Mesenchymal stem cell (in vitro differentiated cells and primary cell): ENCODE data around the gene HGS.
A peak's percentile ranks its signal among the peaks of the same experiment; 100 is the strongest.

Source experiments
- DNase-seq: peaks from one replicate; pipeline ENCODE4 v3.0.0-alpha.2; 2013
- H2AFZ ChIP-seq: one replicate; pipeline ENCODE4 v1.6.1; 2013; ENCODE audit warnings: low read depth, mild to moderate bottlenecking, control low read depth, inconsistent platforms, low read length, moderate library complexity
- H2AK5ac ChIP-seq: 2 replicates; pipeline ENCODE4 v1.6.1; 2013; ENCODE audit warnings: low read length, moderate library complexity, mild to moderate bottlenecking, inconsistent platforms; ENCODE audit not compliant: severe bottlenecking
- H2BK120ac ChIP-seq: one replicate; pipeline ENCODE4 v1.6.1; 2013; ENCODE audit warnings: low read depth, mild to moderate bottlenecking, inconsistent platforms, low read length, moderate library complexity
- H2BK12ac ChIP-seq, 2 experiments: one replicate each; pipeline ENCODE4 v1.6.1; 2013; ENCODE audit warnings: inconsistent platforms in 2 of 2, low read length in 2 of 2, mild to moderate bottlenecking in 2 of 2, moderate library complexity in 2 of 2, control low read depth in 1 of 2
- H2BK15ac ChIP-seq: one replicate; pipeline ENCODE4 v1.6.1; 2013; ENCODE audit warnings: mild to moderate bottlenecking, low read depth, inconsistent platforms; ENCODE audit not compliant: poor library complexity, severe bottlenecking
- H2BK5ac ChIP-seq: 2 replicates; pipeline ENCODE4 v1.6.1; 2013; ENCODE audit warnings: low read depth, mild to moderate bottlenecking, low read length, control low read depth, inconsistent platforms; ENCODE audit not compliant: poor library complexity, severe bottlenecking
- H3K14ac ChIP-seq, 2 experiments: one replicate each; pipeline ENCODE4 v1.6.1; 2013; ENCODE audit warnings: inconsistent platforms in 2 of 2, low read length in 2 of 2, control low read depth in 1 of 2, mild to moderate bottlenecking in 1 of 2, moderate library complexity in 1 of 2
- H3K18ac ChIP-seq, 2 experiments: one replicate each; pipeline ENCODE4 v1.6.1; 2013; ENCODE audit warnings: inconsistent platforms in 2 of 2, low read length in 2 of 2, control low read depth in 1 of 2, low read depth in 1 of 2, mild to moderate bottlenecking in 1 of 2
- H3K23ac ChIP-seq, 2 experiments: one replicate each; pipeline ENCODE4 v1.6.1; 2013; ENCODE audit warnings: inconsistent platforms in 2 of 2, low read length in 2 of 2, mild to moderate bottlenecking in 2 of 2, moderate library complexity in 2 of 2, control low read depth in 1 of 2
- H3K27ac ChIP-seq: 2 replicates; pipeline ENCODE4 v1.5.1; 2013; ENCODE audit warnings: mild to moderate bottlenecking, moderate library complexity, low read length, control low read depth, inconsistent platforms; ENCODE audit not compliant: poor library complexity, severe bottlenecking
- H3K27me3 ChIP-seq, 2 experiments: 2 replicates each; pipeline versions ENCODE4 v1.6.1 to v1.7.0; 2013; ENCODE audit warnings: low read length in 2 of 2, mild to moderate bottlenecking in 2 of 2, moderate library complexity in 2 of 2, control low read depth in 1 of 2, inconsistent platforms in 1 of 2; ENCODE audit not compliant: control insufficient read depth in 1 of 2, insufficient read depth in 1 of 2
- H3K36me3 ChIP-seq, 2 experiments: 2 replicates each; pipeline versions ENCODE4 v1.6.1 to v1.7.0; 2013; ENCODE audit warnings: low read length in 2 of 2, control low read depth in 1 of 2, inconsistent platforms in 1 of 2, low read depth in 1 of 2, mild to moderate bottlenecking in 1 of 2; ENCODE audit not compliant: insufficient read depth in 2 of 2, control insufficient read depth in 1 of 2
- H3K4ac ChIP-seq, 2 experiments: one replicate each; pipeline ENCODE4 v1.6.1; 2013; ENCODE audit warnings: inconsistent platforms in 2 of 2, low read length in 2 of 2, mild to moderate bottlenecking in 2 of 2, moderate library complexity in 2 of 2, control low read depth in 1 of 2, low read depth in 1 of 2
- H3K4me1 ChIP-seq: 2 replicates; pipeline ENCODE4 v1.6.1; 2013; ENCODE audit warnings: low read depth, low read length, control low read depth; ENCODE audit not compliant: control insufficient read depth, insufficient read depth
- H3K4me2 ChIP-seq: 2 replicates; pipeline ENCODE4 v1.6.1; 2013; ENCODE audit warnings: low read length, mild to moderate bottlenecking, inconsistent platforms; ENCODE audit not compliant: poor library complexity, severe bottlenecking
- H3K4me3 ChIP-seq, 2 experiments: 2 replicates each; pipeline versions ENCODE4 v1.5.1 to v1.7.0; 2013; ENCODE audit warnings: low read length in 2 of 2, mild to moderate bottlenecking in 2 of 2, control low read depth in 1 of 2, low read depth in 1 of 2; ENCODE audit not compliant: insufficient read depth in 1 of 2
- H3K79me1 ChIP-seq: replicated peaks from 2 replicates; pipeline ENCODE4 v1.6.1; 2013; ENCODE audit warnings: mild to moderate bottlenecking, control low read depth, low read length, inconsistent platforms; ENCODE audit not compliant: poor library complexity, severe bottlenecking
- H3K9ac ChIP-seq: 2 replicates; pipeline ENCODE4 v1.7.0; 2013; ENCODE audit warnings: mild to moderate bottlenecking, low read length, moderate library complexity
- H3K9me3 ChIP-seq: 2 replicates; pipeline ENCODE4 v1.7.0; 2013; ENCODE audit warnings: mild to moderate bottlenecking, low read length; ENCODE audit not compliant: control insufficient read depth
- H4K8ac ChIP-seq: one replicate; pipeline ENCODE4 v1.6.1; 2013; ENCODE audit warnings: inconsistent platforms, mild to moderate bottlenecking, low read length, moderate library complexity
- H4K91ac ChIP-seq: one replicate; pipeline ENCODE4 v1.6.1; 2013; ENCODE audit warnings: mild to moderate bottlenecking, low read length, inconsistent platforms
- WGBS: methylation state at CpG from one replicate; pipeline ENCODE4 v1.1.7; 2013; ENCODE audit warnings: mixed read lengths; 5-methylcytosine and 5-hydroxymethylcytosine counted together

The HGS gene

DNA sequence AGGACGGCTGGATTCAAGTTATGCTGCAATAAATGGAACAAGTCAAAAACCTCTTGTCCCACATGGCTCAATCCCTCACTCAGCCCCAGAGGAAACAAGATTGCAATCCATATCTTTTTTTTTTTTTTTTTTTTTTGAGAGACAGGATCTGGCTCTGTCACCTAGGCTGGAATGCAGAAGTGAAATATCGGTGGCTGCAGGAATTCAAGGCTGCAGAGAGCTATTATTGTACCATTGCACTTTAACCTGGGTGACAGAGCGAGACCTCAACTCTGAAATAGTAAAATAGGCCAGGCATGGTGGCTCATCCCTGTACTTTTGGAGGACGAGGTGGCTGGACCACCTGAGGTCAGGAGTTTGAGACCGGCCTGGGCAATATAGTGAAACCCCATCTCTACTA is 24.8 kb upstream of the HGS start:
- no peak overlapping the region for H4K8ac ChIP-seq
- H2BK12ac ChIP-seq: no peak overlapping the region
- no peak overlapping the region for H2BK120ac ChIP-seq
- H3K27ac ChIP-seq: no peak overlapping the region
- no peak overlapping the region for H3K4ac ChIP-seq
- no peak for DNase-seq
- no peak overlapping the region for H2AK5ac ChIP-seq
- no peak overlapping the region for H3K18ac ChIP-seq
- H4K91ac ChIP-seq: no peak overlapping the region
- H3K23ac ChIP-seq: no peak overlapping the region
- no peak overlapping the region for H3K9ac ChIP-seq
- no peaks in the 10 kb centered on the region for H3K27me3 ChIP-seq
- no peaks in the 10 kb centered on the region for H3K4me1 ChIP-seq
- no peak overlapping the region for H2AFZ ChIP-seq
- no peaks in the 10 kb centered on the region for H3K79me1 ChIP-seq
- no peak overlapping the region for H3K14ac ChIP-seq
- no peaks in the 10 kb centered on the region for H3K9me3 ChIP-seq
- no peak overlapping the region for H3K4me3 ChIP-seq
- no peak overlapping the region for H2BK15ac ChIP-seq
- 94% methylated on average over 5 of the region's 5 CpGs for WGBS
- H3K4me2 ChIP-seq: no peak overlapping the region
- H2BK5ac ChIP-seq: no peak overlapping the region
- H3K36me3 ChIP-seq: peaks cover 0 to 2% of the 10 kb centered on the region in 2 experiments

- H3K4me2 ChIP-seq: no peak overlapping the region
- peaks cover 12 to 14% of the 10 kb centered on the region in 2 experiments for H3K36me3 ChIP-seq
- no peak overlapping the region for H2BK15ac ChIP-seq
- H3K18ac ChIP-seq: no peak overlapping the region
- no peak overlapping the region for H2AK5ac ChIP-seq
- H4K91ac ChIP-seq: no peak overlapping the region
- H3K27ac ChIP-seq: no peak overlapping the region
- no peak overlapping the region for H2BK12ac ChIP-seq
- H3K14ac ChIP-seq: no peak overlapping the region
- no peak overlapping the region for H2BK120ac ChIP-seq
- H3K27me3 ChIP-seq: no peaks in the 10 kb centered on the region
- H2BK5ac ChIP-seq: no peak overlapping the region
- H3K4ac ChIP-seq: no peak overlapping the region
- 94% methylated on average over 8 of the region's 9 CpGs for WGBS
- H4K8ac ChIP-seq: no peak overlapping the region
- no peak overlapping the region for H3K4me3 ChIP-seq
- H3K4me1 ChIP-seq: peaks cover 5% of the 10 kb centered on the region
- no peak for DNase-seq
- no peaks in the 10 kb centered on the region for H3K9me3 ChIP-seq
- peaks cover 10% of the 10 kb centered on the region for H3K79me1 ChIP-seq
- H3K9ac ChIP-seq: no peak overlapping the region
- H3K23ac ChIP-seq: no peak overlapping the region
- H2AFZ ChIP-seq: no peak overlapping the region
Measured at GRCh38 chr17:81660441-81660840, 23.4 kb upstream of the HGS start.

DNA sequence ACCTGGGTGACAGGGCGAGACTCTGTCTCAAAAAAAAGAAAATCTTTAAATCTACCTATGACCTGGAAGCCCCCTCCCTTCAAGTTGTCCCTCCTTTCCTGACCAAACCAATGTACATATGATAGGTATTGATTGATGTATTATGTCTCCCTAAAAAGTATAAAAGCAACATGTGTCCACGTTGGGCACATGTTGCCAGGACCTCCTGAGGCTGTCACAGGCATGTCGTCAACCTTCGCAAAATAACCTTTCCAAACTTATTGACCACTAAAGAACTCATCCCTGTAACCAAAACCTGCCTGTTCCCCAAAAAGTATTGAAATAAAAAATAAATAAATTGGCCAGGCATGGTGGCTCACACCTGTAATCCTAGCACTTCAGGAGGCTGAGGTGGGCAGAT is 21.8 kb upstream of the HGS start:
- Histone ChIP-seq H4K8ac (no peak overlapping the region), H3K27ac (no peak overlapping the region), H2BK120ac (no peak overlapping the region), H3K14ac (no peak overlapping the region), H3K4me1 (peaks cover 10% of the 10 kb centered on the region), H3K27me3 (no peaks in the 10 kb centered on the region), H4K91ac (no peak overlapping the region), H3K18ac (no peak overlapping the region), H2AK5ac (no peak overlapping the region), H3K4me2 (no peak overlapping the region), H3K4me3 (no peak overlapping the region), H3K4ac (no peak overlapping the region), H2BK15ac (no peak overlapping the region), H3K9me3 (no peaks in the 10 kb centered on the region), H2BK12ac (no peak overlapping the region), H2BK5ac (no peak overlapping the region), H3K79me1 (peaks cover 12% of the 10 kb centered on the region), H3K23ac (no peak overlapping the region), H2AFZ (no peak overlapping the region), H3K36me3 (peaks cover 14% of the 10 kb centered on the region in 2 experiments), H3K9ac (no peak overlapping the region)
- DNase-seq: no peak
- WGBS: 87% methylated on average over 3 of the region's 4 CpGs

GRCh38 chr17:81664051-81664470 is 19.8 kb upstream of the HGS start:
- Histone ChIP-seq H3K4me3 (no peak overlapping the region), H3K4ac (no peak overlapping the region), H3K9me3 (no peaks in the 10 kb centered on the region), H3K4me1 (peaks cover 20% of the 10 kb centered on the region), H3K4me2 (no peak overlapping the region), H3K27ac (no peak overlapping the region), H4K8ac (no peak overlapping the region), H2BK15ac (no peak overlapping the region), H3K79me1 (peaks cover 20% of the 10 kb centered on the region), H3K18ac (no peak overlapping the region), H2BK120ac (no peak overlapping the region), H2BK5ac (no peak overlapping the region), H3K14ac (no peak overlapping the region), H3K36me3 (peaks cover 24 to 26% of the 10 kb centered on the region in 2 experiments), H2AFZ (no peak overlapping the region), H2BK12ac (no peak overlapping the region), H3K27me3 (no peaks in the 10 kb centered on the region), H3K23ac (no peak overlapping the region), H2AK5ac (no peak overlapping the region), H4K91ac (peak overlapping the region; percentile 52), H3K9ac (no peak overlapping the region)
- WGBS: 87% methylated on average over 7 of the region's 7 CpGs
- no peak for DNase-seq
